ENCODE data around the gene PRX.
"Not testable (repeated sequence)": the region's sequence is repeated elsewhere in the genome, so short reads cannot be mapped to it uniquely, and the experiment has no call there.

PRX gene

GRCh38 chr19:40432760-40433159, 19.6 kb upstream of the PRX start:
- not testable (repeated sequence) for DNase-seq

- DNase-seq: no peak
Observed at GRCh38 chr19:40431698-40432097, 18.5 kb upstream of the PRX start.

- not testable (repeated sequence) for DNase-seq
Observed at GRCh38 chr19:40430242-40430641, 17.1 kb upstream of the PRX start.

GRCh38 chr19:40428197-40428596, 15.0 kb upstream of the PRX start:
- not testable (repeated sequence) for DNase-seq

DNA sequence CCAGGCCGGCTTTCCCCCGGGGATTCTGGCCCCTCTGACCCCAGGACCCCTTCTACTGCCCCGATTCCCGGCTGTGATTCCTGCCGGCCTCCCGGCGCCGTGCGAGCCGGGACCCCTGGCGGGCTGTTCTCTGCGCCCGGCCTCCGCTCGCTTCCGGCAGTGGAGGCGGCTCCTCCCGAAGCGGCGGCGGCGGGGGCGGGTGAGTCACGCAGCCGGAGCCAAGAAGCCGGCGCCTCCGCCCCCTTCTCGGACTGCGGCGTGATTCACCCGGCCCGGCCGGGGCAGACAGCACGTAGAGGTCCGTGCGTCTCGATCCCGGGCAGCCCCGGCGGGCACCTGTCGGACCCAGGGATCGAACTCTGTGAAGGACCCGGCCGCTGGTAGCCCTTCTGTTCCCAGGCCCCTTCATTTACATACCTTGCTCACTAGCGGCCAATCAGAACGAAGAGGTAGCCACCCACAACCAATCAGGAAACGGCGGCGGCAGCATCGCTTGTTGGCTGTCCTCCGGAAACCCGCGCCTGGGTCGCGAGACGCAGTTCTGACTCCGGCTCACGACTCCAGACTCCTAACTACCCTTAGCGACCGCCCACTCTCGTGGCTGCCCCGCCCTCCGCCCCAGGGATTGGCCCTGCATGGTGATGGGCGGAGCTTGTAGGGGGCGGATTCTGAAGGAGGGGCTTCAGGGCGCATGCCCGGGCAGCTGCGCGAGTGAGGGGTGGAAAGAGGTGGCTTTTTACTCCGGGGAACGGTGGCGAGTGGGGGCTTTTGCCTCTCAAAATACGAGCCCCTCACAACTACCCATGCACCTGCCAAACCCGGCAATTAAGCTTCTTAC, 12.5 kb upstream of the PRX start, which contains the start of gene SERTAD1:
SERTAD1 (minus strand) TSS at position 543 of the 838 bp plus-strand sequence. CDS start 2,446 bp downstream, outside the sequence.
- peak; percentile 96 for DNase-seq

GRCh38 chr19:40424637-40425449, 11.7 kb upstream of the PRX start:
- no peak for DNase-seq

GRCh38 chr19:40423938-40424337, 10.8 kb upstream of the PRX start:
- DNase-seq: no peak

GRCh38 chr19:40422748-40423566, 9.8 kb upstream of the PRX start:
- no peak for DNase-seq

- no peak for DNase-seq
Observed at GRCh38 chr19:40421993-40422747, 9.0 kb upstream of the PRX start.

- DNase-seq: peak; percentile 18
Observed at GRCh38 chr19:40420766-40421765, 7.9 kb upstream of the PRX start.

GRCh38 chr19:40420451-40420765, 7.2 kb upstream of the PRX start:
- DNase-seq: no peak

GRCh38 chr19:40419780-40420179, 6.6 kb upstream of the PRX start:
- DNase-seq: no peak

- DNase-seq: no peak
Observed at GRCh38 chr19:40419066-40419612, 6.0 kb upstream of the PRX start.

- DNase-seq: no peak
Observed at GRCh38 chr19:40418040-40418439, 4.9 kb upstream of the PRX start.

- no peak for DNase-seq
Observed at GRCh38 chr19:40417643-40417981, 4.4 kb upstream of the PRX start.

DNA sequence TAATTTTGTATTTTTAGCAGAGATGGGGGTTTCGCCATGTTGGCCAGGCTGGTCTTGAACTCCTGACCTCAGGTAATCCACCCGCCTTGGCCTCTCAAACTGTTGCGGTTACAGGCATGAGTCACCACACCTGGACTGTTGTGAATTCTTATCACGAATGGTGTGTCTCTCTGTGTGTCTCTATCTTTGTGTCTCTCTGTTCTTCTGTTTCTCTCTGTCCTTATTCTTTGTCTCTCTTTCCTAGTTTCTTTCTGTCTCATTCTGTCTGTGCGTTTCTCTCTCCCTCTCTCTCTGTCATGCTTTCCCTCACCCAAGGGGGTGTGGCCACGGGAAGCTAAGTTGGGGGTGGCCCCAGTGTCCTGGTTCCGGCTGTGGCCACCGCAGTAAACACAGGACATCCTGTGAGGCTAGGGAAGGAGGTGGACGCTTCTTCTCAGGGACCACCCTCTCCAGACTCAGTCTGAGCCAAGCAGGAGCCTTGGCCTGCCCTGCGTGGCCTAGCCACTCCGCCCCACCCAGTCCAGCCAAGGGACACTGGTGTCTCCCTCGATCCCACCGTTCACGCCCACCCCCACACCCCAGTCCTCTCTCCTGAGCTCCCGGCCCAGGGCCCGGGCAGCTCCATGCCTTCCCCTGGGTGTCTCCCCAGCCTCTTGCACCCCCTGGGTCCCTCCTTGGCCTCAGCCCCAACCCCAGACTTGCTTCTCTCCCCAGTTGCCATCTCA, 3.9 kb upstream of the PRX start:
- DNase-seq: no peak

GRCh38 chr19:40415768-40416167, 2.6 kb upstream of the PRX start:
- DNase-seq: no peak

- DNase-seq: no peak
Observed at GRCh38 chr19:40414542-40415535, 1.7 kb upstream of the PRX start.

DNA sequence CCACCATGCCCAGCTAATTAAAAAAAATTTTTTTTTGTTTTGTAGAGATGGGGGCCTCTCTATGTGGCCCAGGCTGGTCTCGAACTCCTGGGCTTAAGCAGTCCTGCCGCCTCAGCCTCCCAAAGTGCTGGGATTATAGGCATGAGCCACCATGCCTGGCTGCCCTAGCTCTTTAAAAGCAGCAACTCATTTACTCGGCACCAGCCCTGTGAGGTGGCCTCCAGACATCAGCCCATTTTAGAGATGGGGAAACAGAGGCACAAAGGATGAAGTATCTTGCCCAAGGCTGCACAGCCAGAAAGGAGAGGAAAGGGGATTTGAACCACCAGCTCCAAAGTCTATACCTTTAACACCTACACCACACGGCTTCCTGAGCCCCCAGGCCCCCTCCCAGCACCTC, 312 bp downstream of the PRX start:
- DNase-seq: no peak

Data from NCI-H187 treated with DMSO at 0.1 percent for 48 hours (cell line).